Retinal pigment epithelial cell (primary cell): ENCODE data around the gene MPRIP.
"Not testable (repeated sequence)": the region's sequence is repeated elsewhere in the genome, so short reads cannot be mapped to it uniquely, and the experiment has no call there.

Experiments
- DNase-seq: peaks from one replicate; pipeline ENCODE4 v3.0.0-alpha.2; 2010; ENCODE audit warnings: low read depth
- H3K4me3 ChIP-seq: 2 replicates; pipeline ENCODE4 v1.5.1; 2011; ENCODE audit warnings: mild to moderate bottlenecking, low read length, control low read depth, moderate library complexity
- TF ChIP-seq, protein P1 (sequence below): conservative IDR thresholded peaks from 2 replicates; pipeline ENCODE4 v1.5.1; 2011; ENCODE audit warnings: low read depth, low read length, control low read depth, inconsistent platforms

The MPRIP gene

GRCh38 chr17:17001076-17001777 is 41.0 kb upstream of the MPRIP start:
- no peak for DNase-seq
- no peak overlapping the region for H3K4me3 ChIP-seq
- TF ChIP-seq, protein P1, sequence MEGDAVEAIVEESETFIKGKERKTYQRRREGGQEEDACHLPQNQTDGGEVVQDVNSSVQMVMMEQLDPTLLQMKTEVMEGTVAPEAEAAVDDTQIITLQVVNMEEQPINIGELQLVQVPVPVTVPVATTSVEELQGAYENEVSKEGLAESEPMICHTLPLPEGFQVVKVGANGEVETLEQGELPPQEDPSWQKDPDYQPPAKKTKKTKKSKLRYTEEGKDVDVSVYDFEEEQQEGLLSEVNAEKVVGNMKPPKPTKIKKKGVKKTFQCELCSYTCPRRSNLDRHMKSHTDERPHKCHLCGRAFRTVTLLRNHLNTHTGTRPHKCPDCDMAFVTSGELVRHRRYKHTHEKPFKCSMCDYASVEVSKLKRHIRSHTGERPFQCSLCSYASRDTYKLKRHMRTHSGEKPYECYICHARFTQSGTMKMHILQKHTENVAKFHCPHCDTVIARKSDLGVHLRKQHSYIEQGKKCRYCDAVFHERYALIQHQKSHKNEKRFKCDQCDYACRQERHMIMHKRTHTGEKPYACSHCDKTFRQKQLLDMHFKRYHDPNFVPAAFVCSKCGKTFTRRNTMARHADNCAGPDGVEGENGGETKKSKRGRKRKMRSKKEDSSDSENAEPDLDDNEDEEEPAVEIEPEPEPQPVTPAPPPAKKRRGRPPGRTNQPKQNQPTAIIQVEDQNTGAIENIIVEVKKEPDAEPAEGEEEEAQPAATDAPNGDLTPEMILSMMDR = no peak

GRCh38 chr17:17001874-17002520 is 40.3 kb upstream of the MPRIP start:
- no peak for DNase-seq
- TF ChIP-seq, protein P1 = peak; percentile 95
- H3K4me3 ChIP-seq = no peak overlapping the region

DNA sequence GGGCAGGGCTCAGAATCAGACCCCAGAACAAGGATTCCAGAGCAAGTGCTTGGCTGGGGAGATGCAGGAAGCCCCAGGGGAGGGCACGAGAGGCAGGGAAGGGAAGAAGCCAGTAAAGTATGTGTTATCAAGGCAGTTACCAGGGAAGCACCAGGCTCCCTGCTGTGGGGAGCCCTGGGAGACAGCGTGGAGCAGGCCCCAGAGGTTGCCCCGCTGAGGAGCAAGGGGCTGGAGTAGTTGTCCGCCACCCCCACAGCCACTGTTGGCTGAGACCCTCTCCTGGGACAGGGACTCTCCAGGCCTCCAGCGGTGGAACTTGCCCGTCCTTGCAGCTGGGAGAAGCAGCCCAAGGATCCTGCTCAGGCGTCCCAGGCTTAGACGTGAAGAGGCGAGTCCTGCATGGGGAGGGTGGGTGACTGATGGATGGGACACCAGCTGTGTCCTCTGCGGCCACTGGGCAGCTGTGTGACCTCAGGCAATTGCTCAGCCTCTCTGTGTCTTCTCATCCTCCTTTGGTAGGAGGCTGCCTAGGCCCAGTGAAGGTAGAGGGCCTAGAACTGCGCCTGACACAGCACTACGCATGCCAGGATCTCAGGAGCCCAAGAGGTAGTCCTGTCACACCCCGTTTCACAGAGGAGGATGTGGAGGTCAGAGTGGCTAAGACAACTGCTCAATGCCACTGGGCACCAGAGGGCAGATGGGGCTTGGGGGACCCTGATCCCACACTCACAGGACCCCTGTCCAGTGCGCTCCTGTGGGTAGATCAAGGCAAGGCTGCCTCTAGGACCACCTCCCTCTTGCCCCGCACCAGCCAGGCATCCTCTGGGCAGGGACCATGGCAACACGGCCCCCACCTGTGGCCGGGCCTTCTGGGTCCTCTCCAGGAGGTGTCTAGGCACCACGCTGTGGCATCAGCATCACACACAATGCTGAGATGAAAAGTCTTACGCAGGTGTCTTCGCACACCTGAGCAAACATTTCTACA is 39.2 kb upstream of the MPRIP start:
- DNase-seq, H3K4me3 ChIP-seq: not testable (repeated sequence)

GRCh38 chr17:17004251-17004996 is 37.8 kb upstream of the MPRIP start:
- DNase-seq = no peak
- H3K4me3 ChIP-seq = no peak overlapping the region
- TF ChIP-seq, protein P1 = no peak

GRCh38 chr17:17004997-17005614 is 37.2 kb upstream of the MPRIP start:
- not testable (repeated sequence) for DNase-seq, H3K4me3 ChIP-seq

DNA sequence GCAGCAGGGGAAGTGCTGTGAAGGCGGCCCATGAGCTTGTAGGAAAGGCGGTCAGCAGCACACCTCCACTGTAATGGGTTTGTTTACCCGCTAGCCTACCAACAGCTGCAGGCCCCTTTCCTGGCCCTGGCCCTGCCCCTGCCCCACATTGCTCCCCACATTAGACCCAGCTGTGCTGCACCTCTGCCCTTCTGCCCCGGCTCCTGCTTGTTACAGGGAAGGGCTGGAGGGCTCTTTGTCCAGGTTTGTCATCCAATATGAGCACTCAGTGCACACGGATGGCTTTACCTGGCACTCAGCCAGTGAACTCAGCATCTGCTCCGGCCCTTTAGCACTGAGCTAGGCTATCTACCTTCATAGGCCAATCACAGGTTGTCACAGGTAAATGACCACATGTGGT is 34.4 kb upstream of the MPRIP start:
- DNase-seq = not testable (repeated sequence)

DNA sequence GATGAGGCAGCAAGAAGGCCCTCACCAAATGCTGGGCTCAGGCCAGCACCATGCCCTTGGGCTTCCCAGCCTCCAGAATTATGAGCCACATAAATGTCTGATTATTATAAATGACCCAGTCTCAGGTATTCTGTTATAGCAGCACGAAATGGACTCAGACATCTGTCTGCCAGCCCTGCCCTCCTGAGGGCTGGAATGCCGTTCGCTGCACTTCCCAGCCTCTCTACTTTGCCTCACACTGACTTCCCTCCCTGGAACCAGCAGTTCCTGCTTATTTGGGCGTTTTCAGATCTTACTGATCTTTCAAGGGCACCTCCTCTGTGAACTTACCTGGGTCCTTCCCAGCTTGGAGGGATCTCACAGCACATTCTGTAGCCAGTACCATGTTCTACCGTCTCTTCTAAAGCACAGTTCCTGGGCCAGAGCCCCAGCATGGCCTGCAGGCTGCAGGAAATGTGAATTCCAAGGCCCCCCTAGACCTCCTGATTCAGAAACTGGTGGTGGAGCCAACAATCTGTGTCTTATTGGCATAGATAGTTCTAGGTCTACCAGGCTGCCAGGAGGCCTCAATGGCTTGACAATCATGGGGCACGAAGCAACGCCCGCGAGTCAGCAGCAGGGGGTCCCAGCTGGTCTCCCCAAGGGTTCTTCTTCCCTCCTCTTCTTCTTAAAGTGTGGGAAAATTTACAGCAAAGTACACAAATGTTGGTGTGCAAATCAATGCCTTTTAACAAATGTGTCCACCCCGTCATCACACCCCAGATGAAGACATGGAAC is 33.4 kb upstream of the MPRIP start:
- H3K4me3 ChIP-seq, DNase-seq: not testable (repeated sequence)

More for the DNA sequence above, 34.4 kb upstream of the MPRIP start:
- not testable (repeated sequence) for H3K4me3 ChIP-seq

DNA sequence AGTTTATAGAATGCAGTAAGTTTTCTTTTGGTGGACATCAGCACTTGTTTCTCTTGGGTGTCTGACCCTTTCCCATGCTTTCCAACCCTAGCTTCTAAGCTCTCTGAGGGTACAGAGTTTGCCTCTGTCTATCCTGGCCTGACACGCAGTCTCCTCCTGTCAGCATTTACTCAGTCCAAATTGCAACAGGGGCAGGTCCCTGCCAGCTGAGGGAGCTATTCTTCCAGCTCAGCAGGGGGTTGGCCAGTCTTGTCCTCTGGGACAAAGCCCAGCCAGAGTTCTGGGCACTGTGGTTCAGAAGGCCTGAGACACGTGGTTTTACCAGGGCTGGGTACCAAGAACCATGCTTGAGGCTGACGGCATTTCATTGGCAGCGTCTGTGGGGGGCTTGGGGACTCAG is 32.3 kb upstream of the MPRIP start:
- H3K4me3 ChIP-seq, DNase-seq: not testable (repeated sequence)

GRCh38 chr17:17010545-17011034 is 31.7 kb upstream of the MPRIP start:
- not testable (repeated sequence) for H3K4me3 ChIP-seq, DNase-seq

DNA sequence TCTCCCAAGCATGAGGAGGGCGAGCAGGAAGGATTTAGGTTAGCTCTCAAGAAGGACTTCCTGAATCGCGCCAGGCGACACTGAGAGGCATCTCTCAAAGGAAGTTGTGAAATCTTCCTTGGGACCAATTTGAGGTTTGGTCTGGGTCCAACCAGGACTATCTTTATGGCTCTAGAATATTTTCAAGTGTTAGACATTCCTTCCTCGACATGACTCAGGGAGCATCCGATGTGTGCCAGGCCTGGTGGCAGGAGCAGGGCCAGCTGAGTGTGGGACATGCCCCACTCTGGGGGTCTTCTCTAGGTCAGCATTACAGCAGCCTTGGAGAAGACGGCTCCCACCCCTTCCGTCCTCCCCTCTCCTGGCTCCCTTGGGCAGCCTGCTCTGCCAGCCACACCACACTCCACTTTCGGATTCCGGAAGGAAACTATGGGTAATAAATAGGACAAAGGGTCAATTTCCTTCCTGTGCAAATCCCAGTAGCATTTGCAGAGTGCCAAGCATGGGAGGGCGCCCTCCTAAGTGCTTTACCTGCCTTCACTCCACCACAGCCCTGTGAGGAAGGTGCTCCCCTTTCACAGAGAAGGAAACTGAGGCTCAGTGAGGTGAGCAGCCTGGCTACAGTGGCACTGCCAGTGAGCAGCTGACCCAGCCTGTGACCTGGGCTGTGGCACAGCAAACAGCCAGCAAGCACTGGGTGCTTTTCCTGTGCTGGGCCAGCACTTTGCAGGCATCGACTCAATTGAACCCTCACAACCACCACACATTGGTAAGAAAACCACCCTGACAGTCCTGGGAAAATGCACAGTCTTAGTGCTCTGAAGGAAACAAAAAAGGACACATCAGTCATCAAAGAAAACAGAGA is 31.0 kb upstream of the MPRIP start:
- H3K4me3 ChIP-seq, DNase-seq: not testable (repeated sequence)

DNA sequence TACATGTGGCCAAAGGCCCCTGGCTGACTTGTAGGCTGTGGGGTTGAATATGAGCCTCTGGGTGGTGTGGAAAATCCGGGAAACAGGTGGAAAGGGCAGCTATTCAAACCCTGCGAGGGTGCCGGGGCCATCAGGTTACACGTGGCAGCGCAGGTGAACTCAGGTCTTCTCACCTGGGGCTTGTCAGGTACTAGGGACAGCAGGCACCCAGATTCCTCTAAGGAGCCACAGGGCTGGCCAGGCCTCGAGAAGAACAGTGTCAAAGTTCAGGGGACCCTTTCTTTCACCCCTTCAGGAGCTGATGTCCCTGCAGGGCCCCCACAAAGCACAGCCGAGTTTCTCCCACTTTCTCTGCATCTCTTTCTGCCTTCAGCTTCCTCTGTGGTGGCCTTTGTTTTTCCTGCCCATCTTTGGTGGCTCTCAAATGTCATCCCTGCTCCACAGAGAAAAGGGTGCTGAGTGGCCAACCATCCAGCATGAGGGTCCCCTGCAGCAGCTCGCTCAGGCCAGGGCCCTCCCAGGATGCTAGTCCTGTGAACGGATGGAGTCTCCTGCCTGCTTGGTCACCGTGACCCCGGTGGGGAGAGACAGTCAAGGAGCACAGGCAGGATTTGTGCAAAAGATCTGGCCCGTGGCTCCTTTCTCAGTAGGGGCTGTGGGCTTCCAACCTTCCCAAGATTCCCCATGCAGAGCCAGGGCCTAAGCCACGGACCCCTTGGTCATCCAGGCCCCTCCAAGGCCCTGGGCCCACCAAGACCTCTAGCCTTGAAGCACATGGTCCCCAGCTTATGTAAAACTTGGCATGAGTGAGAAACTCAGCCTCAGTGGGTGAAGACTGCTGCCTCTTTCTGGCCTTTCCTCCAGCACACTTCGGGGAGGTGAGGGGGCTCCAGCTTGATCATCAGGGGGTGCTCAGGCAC is 28.2 kb upstream of the MPRIP start:
- not testable (repeated sequence) for DNase-seq, H3K4me3 ChIP-seq

GRCh38 chr17:17014748-17015124 is 27.5 kb upstream of the MPRIP start:
- DNase-seq, H3K4me3 ChIP-seq: not testable (repeated sequence)
